Endothelial cell of umbilical vein (primary cell): ENCODE data around the gene CDC42.

Experiments
- CTCF ChIP-seq, 2 donors: IDR thresholded peaks; 1 replicate in 1 of 2; 2 replicates in 1 of 2; pipeline ENCODE4 v1.5.1; 2011; ENCODE audit warnings: low read length in 2 of 2, mild to moderate bottlenecking in 2 of 2, moderate library complexity in 2 of 2, control low read depth in 1 of 2, inconsistent platforms in 1 of 2, low read depth in 1 of 2; ENCODE audit not compliant: insufficient read depth in 1 of 2; ENCODE audit errors: extremely low read depth in 1 of 2
- EZH2 ChIP-seq: IDR thresholded peaks from 2 replicates; pipeline ENCODE4 v1.6.1; 2012; ENCODE audit warnings: borderline replicate concordance, low read depth, mild to moderate bottlenecking, moderate library complexity, low read length, inconsistent platforms; ENCODE audit not compliant: severe bottlenecking
- FOS ChIP-seq: IDR thresholded peaks from 2 replicates; pipeline ENCODE4 v1.6.1; 2011; ENCODE audit warnings: mild to moderate bottlenecking, low read length, moderate library complexity, borderline replicate concordance; ENCODE audit not compliant: insufficient read depth
- GATA2 ChIP-seq: IDR thresholded peaks from 2 replicates; pipeline ENCODE4 v1.7.0; 2011; ENCODE audit warnings: low read depth, mild to moderate bottlenecking, moderate library complexity, mixed read lengths, low read length; ENCODE audit not compliant: insufficient read length, insufficient read depth
- JUN ChIP-seq: IDR thresholded peaks from 2 replicates; pipeline ENCODE4 v1.6.1; 2011; ENCODE audit warnings: borderline replicate concordance, low read depth; ENCODE audit not compliant: insufficient read length, insufficient read depth
- POLR2A ChIP-seq: IDR thresholded peaks from 2 replicates; pipeline ENCODE4 v1.6.1; 2012; ENCODE audit warnings: low read depth, mild to moderate bottlenecking, control low read depth, low read length
- POLR2AphosphoS5 ChIP-seq: IDR thresholded peaks from 2 replicates; pipeline ENCODE4 v1.6.1; 2012; ENCODE audit warnings: low read depth, mild to moderate bottlenecking, control low read depth, low read length, moderate library complexity; ENCODE audit not compliant: insufficient read depth

- no peak for TF ChIP-seq JUN
- no peak for TF ChIP-seq CTCF (IDR thresholded peaks at IDR 0.05; ENCODE audit: extremely low read depth in 1 of 2, insufficient read depth in 1 of 2, low read depth in 1 of 2, low read length in 2 of 2)
- no peak for TF ChIP-seq EZH2
- no peak for TF ChIP-seq POLR2A
- no peak for TF ChIP-seq POLR2AphosphoS5
- no peak for TF ChIP-seq GATA2
- no peak for TF ChIP-seq FOS
Measured at GRCh38 chr1:22089134-22089571, 36.6 kb downstream of the CDC42 start.
